Astrocyte (in vitro differentiated cells and primary cell): ENCODE data around the gene DEFB131B. TPM values are rescaled to one million over a fixed set of nuclear protein-coding genes. Genes with fewer than 3 reads are reported as not detected.
A peak's percentile ranks its signal among the peaks of the same experiment; 100 is the strongest.

Source experiments
- DNase-seq: peaks from one replicate; pipeline ENCODE4 v3.0.0-alpha.2; 2010; ENCODE audit warnings: low read depth
- FAIRE-seq: peaks from 2 replicates; lab custom pipeline; 2011; peaks lifted over from hg19 to GRCh38; lab: Jason Lieb, UNC
- H2AFZ ChIP-seq: 2 replicates; pipeline ENCODE4 v1.6.0; 2012; ENCODE audit warnings: low read depth, low read length, inconsistent platforms
- H3K27ac ChIP-seq: 2 replicates; pipeline ENCODE4 v1.5.1; 2011; ENCODE audit warnings: low read depth, low read length, inconsistent platforms
- H3K27me3 ChIP-seq: 2 replicates; pipeline ENCODE4 v1.6.0; 2011; ENCODE audit warnings: low read length, inconsistent platforms; ENCODE audit not compliant: insufficient read depth
- H3K36me3 ChIP-seq: 2 replicates; pipeline ENCODE4 v1.5.1; 2011; ENCODE audit warnings: low read length, inconsistent platforms; ENCODE audit not compliant: insufficient read depth
- H3K4me1 ChIP-seq: 2 replicates; pipeline ENCODE4 v1.5.1; 2011; ENCODE audit warnings: low read length, inconsistent platforms; ENCODE audit not compliant: insufficient read depth
- H3K4me2 ChIP-seq: 2 replicates; pipeline ENCODE4 v1.6.0; 2012; ENCODE audit warnings: low read length, inconsistent platforms
- H3K4me3 ChIP-seq: 2 replicates; pipeline ENCODE4 v1.5.1; 2011; ENCODE audit warnings: low read depth, mild to moderate bottlenecking, low read length, inconsistent platforms; ENCODE audit not compliant: insufficient read depth
- H3K79me2 ChIP-seq: 2 replicates; pipeline ENCODE4 v1.6.0; 2012; ENCODE audit warnings: mild to moderate bottlenecking, low read length, inconsistent platforms; ENCODE audit not compliant: insufficient read depth
- H3K9ac ChIP-seq: 2 replicates; pipeline ENCODE4 v1.6.0; 2012; ENCODE audit warnings: mild to moderate bottlenecking, low read length, inconsistent platforms
- H3K9me3 ChIP-seq: 2 replicates; pipeline ENCODE4 v1.5.1; 2012; ENCODE audit warnings: low read depth, mild to moderate bottlenecking, low read length, inconsistent platforms; ENCODE audit not compliant: insufficient read depth
- H4K20me1 ChIP-seq: 2 replicates; pipeline ENCODE4 v1.6.0; 2012; ENCODE audit warnings: low read length, inconsistent platforms; ENCODE audit not compliant: insufficient read depth
- H3K27ac Mint-ChIP-seq: one replicate; pipeline ENCODE4 v1.8.0; 2021; ENCODE audit warnings: mild to moderate bottlenecking, mixed read lengths; ENCODE audit not compliant: unreplicated experiment
- H3K27me3 Mint-ChIP-seq: one replicate; pipeline ENCODE4 v1.8.0; 2021; ENCODE audit warnings: low read depth, mixed read lengths; ENCODE audit not compliant: unreplicated experiment
- H3K36me3 Mint-ChIP-seq: one replicate; pipeline ENCODE4 v1.8.0; 2021; ENCODE audit warnings: low read depth, mixed read lengths; ENCODE audit not compliant: unreplicated experiment
- H3K4me1 Mint-ChIP-seq: one replicate; pipeline ENCODE4 v1.8.0; 2021; ENCODE audit warnings: low read depth, mixed read lengths; ENCODE audit not compliant: unreplicated experiment
- H3K4me3 Mint-ChIP-seq: one replicate; pipeline ENCODE4 v1.8.0; 2021; ENCODE audit warnings: mild to moderate bottlenecking, moderate library complexity, mixed read lengths; ENCODE audit not compliant: unreplicated experiment
- H3K9me3 Mint-ChIP-seq: one replicate; pipeline ENCODE4 v1.8.0; 2021; ENCODE audit warnings: mild to moderate bottlenecking, mixed read lengths; ENCODE audit not compliant: unreplicated experiment
- EZH2 ChIP-seq: IDR thresholded peaks from 2 replicates; pipeline ENCODE4 v1.6.1; 2012; ENCODE audit warnings: mild to moderate bottlenecking, low read length, inconsistent platforms; ENCODE audit not compliant: insufficient read depth
- total RNA-seq: library from RNA; stranded (reverse); gene quantifications from 2 replicates; pipeline ENCODE4 v1.2.1, GENCODE V29; 2021
- TF ChIP-seq, protein P1 (sequence below): IDR thresholded peaks from 2 replicates; pipeline ENCODE4 v1.5.1; 2011; ENCODE audit warnings: low read depth, mild to moderate bottlenecking, inconsistent platforms, low read length, moderate library complexity; ENCODE audit not compliant: insufficient read depth

The DEFB131B gene
- total RNA-seq, 1 donor from 2014 or later, result not detected

DNA sequence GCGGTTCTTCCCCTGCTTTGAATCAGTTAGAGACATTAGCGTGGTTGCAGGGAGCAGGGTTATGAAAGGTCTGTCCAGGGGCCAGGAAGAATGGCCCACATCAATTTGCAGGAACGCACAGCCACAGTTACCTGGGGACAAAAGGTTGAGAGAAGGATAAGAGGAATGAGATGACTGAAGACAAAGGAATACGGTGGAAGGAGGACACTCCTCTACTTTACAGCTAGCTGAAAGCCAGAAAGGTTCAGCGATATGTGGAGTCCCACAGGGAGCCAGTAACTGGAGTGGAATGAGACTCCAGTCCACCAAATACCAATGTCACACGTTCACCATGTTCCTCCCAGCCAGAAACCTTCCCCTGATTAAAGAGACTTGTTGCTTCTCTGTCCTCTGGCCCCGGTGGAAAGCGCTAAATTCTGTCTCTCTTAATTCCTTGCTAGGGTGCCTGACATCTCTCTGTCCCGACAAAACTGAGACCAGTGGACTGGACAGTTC is 39.4 kb downstream of the DEFB131B start:
- Histone ChIP-seq H3K9me3 (no peaks in the 10 kb centered on the region), H3K27ac (no peak overlapping the region), H2AFZ (no peak overlapping the region), H3K79me2 (no peaks in the 10 kb centered on the region), H4K20me1 (no peaks in the 10 kb centered on the region), H3K36me3 (peaks cover 9% of the 10 kb centered on the region), H3K4me3 (no peak overlapping the region), H3K4me2 (no peak overlapping the region), H3K4me1 (no peaks in the 10 kb centered on the region), H3K27me3 (no peaks in the 10 kb centered on the region), H3K9ac (no peak overlapping the region)
- H3K9me3 Mint-ChIP-seq, result no peaks in the 10 kb centered on the region
- H3K4me3 Mint-ChIP-seq, result no peak overlapping the region
- no peaks in the 10 kb centered on the region for H3K4me1 Mint-ChIP-seq
- no peaks in the 10 kb centered on the region for H3K27me3 Mint-ChIP-seq
- peaks cover 11% of the 10 kb centered on the region for H3K36me3 Mint-ChIP-seq
- no peak for FAIRE-seq
- DNase-seq, result no peak
- no peak overlapping the region for H3K27ac Mint-ChIP-seq
- TF ChIP-seq, protein P1, sequence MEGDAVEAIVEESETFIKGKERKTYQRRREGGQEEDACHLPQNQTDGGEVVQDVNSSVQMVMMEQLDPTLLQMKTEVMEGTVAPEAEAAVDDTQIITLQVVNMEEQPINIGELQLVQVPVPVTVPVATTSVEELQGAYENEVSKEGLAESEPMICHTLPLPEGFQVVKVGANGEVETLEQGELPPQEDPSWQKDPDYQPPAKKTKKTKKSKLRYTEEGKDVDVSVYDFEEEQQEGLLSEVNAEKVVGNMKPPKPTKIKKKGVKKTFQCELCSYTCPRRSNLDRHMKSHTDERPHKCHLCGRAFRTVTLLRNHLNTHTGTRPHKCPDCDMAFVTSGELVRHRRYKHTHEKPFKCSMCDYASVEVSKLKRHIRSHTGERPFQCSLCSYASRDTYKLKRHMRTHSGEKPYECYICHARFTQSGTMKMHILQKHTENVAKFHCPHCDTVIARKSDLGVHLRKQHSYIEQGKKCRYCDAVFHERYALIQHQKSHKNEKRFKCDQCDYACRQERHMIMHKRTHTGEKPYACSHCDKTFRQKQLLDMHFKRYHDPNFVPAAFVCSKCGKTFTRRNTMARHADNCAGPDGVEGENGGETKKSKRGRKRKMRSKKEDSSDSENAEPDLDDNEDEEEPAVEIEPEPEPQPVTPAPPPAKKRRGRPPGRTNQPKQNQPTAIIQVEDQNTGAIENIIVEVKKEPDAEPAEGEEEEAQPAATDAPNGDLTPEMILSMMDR, result no peak
- TF ChIP-seq EZH2, result no peak

DNA sequence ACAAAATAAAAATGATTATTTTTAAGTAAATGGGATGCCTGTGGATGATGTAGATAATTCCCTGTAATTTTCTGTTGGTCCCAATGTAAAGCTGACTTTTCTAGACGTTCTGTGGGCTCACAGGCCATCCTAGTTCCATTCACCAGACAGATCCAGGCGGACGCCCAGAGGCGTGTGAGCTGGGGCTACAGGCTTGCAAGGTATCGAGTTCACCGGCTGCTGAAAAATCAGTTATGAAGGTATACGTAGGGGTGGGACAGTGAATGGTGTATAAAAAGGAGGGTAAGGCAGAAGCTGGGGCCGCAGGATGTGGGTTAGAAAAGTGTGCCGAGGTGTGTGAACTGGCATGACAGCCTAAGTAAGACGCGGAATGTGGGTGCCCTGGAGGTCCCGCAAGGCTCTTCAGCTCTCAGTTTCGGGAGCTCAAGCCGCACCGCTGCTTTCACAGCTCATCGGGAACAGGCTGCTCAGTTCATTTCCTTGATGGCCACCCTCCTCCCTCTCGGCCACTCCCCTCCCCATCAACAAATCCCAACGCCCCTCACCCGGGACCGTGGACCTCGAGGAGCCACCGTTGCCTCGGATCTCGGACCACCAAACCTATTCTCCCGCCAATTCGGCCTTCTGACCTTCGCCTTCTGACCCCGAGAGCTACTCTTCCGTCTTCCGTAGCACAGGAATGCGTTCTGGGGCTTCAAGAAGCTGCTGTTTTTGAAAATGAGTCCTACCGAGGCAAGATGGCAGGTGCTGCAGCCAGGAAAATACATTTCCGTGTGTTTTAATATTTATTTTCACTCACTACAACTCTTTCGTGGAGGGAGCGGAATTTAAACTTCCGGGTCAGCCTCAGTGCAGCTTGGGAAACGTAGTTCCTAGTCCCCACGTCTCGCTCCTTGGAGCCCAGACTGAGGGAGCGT is 49.8 kb downstream of the DEFB131B start, which contains the start of gene XNDC1N:
XNDC1N (minus strand) TSS at position 775 of the 917 bp plus-strand sequence. CDS start 5,241 bp downstream, outside the sequence.
- Histone ChIP-seq H3K4me1 (peaks cover 34% of the 10 kb centered on the region), H3K4me2 (peak within 1 kb of the TSS; percentile 89), H2AFZ (peak within 1 kb of the TSS; percentile 96), H3K9ac (peak within 1 kb of the TSS; percentile 93), H4K20me1 (peaks cover 39% of the 10 kb centered on the region), H3K9me3 (no peaks in the 10 kb centered on the region), H3K36me3 (no peaks in the 10 kb centered on the region), H3K27me3 (no peaks in the 10 kb centered on the region), H3K4me3 (peak within 1 kb of the TSS; percentile 95), H3K27ac (peak within 1 kb of the TSS; percentile 96), H3K79me2 (peaks cover 58% of the 10 kb centered on the region)
- Mint-ChIP-seq H3K4me1 (peaks cover 25% of the 10 kb centered on the region), H3K27me3 (no peaks in the 10 kb centered on the region), H3K9me3 (no peaks in the 10 kb centered on the region), H3K4me3 (peak within 1 kb of the TSS; percentile 100), H3K36me3 (peaks cover 2% of the 10 kb centered on the region), H3K27ac (peak within 1 kb of the TSS; percentile 92)
- peak; percentile 88 for DNase-seq
- peak; percentile 41 for FAIRE-seq
- TF ChIP-seq, protein P1, result no peak
- TF ChIP-seq EZH2, result no peak
